NCI-H748 (cell line): ENCODE measurements around the gene CAMSAP1.
A peak's percentile ranks its signal among the peaks of the same experiment; 100 is the strongest.

Experiments
- DNase-seq: peaks from one replicate; lab custom pipeline; 2025; ENCODE audit not compliant: unreplicated experiment; lab: John Stamatoyannopoulos, UW

The CAMSAP1 gene

GRCh38 chr9:135815413-135815812 lies 91.9 kb downstream of the CAMSAP1 start:
- DNase-seq = no peak

- no peak for DNase-seq
Observed at GRCh38 chr9:135814421-135815095, 92.8 kb downstream of the CAMSAP1 start.

- no peak for DNase-seq
Observed at GRCh38 chr9:135813671-135814290, 93.6 kb downstream of the CAMSAP1 start.

DNA sequence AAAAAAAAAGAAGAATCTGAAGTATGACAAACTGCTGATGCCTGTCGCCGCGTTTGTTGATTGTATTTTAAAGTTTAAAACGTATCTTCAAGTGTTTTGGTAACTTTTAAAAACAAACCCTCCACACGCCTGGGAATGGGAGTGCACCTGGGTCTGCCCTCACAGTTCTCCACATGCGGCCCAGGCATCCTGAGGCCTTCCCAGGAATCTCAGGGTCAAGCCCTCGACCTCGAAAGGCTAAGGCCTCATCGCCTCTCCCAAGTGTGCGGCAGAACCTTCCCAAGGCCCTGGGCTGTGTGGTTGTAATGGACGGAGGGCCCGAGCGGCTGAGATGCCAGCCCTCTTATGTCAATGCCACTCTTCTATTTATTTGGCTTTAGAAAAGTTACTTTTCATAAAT lies 94.4 kb downstream of the CAMSAP1 start:
- no peak for DNase-seq

- DNase-seq = peak; percentile 19
Observed at GRCh38 chr9:135811801-135812200, 95.5 kb downstream of the CAMSAP1 start.

DNA sequence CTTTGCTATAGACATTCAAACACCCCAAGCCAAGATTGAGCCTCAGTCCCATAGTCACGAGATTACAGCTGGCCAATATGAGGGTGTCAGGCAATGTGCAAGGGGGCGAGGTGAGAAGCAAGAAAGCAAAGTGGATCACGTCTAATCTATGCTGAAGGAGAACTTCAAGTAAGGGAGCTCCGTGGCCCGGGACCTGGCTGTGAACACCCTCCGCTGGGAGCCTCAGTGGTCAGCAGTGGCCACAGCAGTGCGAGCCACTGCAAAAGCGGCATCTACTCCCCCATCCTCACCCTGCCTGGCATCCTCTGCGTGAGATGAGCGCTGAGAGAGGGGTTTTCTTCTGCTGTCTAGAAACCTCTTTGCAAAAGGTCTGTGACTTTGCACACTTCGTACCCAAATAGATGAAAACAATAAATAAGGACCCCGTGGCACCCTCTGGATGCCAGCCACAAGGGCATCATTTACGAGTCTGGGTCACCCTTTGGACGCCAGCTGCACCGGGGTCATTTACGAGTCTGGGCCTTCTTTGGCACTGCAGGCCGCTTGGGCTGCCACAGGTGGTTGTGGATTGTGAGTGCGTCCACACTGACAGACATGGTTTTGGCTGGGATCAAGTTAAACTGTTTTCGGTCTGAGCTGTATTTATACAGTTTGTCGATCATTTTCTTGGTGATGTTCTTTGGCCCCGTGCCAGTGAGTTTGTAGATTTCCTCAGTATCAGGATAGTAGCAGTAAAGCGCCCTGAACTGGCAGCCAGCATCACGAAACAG lies 96.4 kb downstream of the CAMSAP1 start:
- no peak for DNase-seq

DNA sequence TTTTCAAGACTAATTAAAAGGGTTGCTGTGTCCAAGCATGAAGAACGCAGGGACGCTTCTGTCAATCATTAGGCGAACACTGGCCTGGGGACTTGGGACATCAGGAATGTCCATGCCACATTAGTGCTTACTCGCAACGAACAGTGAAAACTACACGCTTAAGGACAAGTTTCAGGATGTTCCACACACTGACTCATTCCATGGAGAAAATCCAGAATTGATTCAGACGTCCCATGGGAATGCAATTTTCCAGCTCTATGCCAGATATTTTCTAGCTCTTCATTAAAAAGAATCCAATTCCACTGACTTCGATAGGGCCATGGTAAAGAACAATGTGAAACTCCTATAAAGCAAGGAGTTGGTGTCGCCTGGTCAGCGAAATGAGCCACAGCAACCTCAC lies 98.2 kb downstream of the CAMSAP1 start:
- no peak for DNase-seq

GRCh38 chr9:135805422-135806022 lies 101.8 kb downstream of the CAMSAP1 start:
- no peak for DNase-seq

GRCh38 chr9:135804581-135805421 lies 102.5 kb downstream of the CAMSAP1 start:
- DNase-seq = no peak

- DNase-seq = no peak
Observed at GRCh38 chr9:135803441-135803840, 103.9 kb downstream of the CAMSAP1 start.

GRCh38 chr9:135802876-135803419 lies 104.4 kb downstream of the CAMSAP1 start:
- DNase-seq = no peak

GRCh38 chr9:135801070-135801469 lies 106.3 kb downstream of the CAMSAP1 start:
- DNase-seq = no peak

GRCh38 chr9:135799261-135799660 lies 108.1 kb downstream of the CAMSAP1 start:
- no peak for DNase-seq

DNA sequence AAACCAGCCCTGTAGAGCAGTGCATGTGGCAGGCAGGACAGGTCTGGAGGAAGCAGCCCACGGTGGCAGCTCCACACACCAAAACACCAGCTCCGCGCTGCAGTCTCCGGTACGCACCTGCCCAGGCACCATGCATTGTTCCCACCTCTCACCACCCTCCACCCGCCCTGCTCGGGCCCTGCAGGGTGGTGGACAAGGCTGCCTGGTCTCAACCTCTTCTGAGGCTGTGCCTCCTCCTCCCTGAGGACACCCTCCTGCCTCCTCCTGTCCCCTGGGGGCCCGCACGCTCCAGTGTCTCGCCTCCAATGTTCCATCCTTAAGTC lies 109.1 kb downstream of the CAMSAP1 start:
- no peak for DNase-seq

GRCh38 chr9:135797507-135798262 lies 109.7 kb downstream of the CAMSAP1 start:
- DNase-seq = peak; percentile 45

DNA sequence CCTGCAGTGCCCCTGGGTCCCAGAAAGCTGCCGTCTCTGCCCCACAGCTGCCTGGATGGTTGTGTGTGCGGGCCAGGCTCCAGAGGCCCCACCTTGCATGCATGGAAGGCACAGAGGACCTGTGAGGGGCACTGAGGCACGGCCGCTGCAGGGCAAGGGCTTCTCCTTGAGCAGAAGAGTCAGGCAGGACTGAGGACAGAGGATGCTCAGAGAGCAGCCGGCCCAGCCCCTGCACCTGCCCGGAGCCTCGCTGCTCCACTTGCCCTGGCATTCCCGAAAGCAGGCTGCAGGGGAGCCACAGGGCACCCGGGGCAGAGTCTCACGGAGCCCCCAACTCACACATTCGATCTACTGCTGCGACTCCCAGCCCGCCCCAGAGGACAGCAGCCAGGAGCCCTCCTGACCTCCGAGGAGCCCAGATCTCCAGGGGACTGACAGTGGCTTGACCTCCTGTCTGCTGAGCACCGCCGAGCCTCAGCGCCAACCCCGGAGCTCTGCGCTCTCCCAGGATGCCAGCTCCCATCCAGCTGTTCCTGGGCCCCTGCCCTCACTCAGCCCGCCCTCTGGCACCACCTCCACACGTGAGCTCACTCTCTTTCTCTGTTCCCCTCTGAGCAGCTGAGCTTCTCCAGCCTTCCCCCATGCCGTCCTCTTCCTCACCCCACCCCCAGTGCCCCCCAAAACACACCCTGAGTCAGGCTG lies 110.4 kb downstream of the CAMSAP1 start:
- no peak for DNase-seq

DNA sequence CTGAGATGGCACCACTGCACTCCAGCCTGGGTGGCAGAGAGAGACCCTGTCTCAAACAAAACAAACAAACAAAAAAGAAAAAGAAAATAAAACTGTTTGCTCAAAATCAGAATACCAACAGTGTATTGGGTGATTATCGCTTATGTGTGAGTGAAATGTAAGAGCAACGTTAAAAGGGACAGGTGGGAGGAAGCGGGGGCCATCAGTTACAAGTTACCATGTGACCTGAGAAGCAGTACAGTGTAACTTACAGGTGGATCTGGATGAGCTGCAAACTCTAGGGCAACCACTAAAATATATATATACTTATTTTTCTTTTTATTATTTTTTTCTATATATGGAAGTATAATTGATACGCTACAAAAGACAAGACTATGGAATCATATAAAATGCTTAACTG lies 112.0 kb downstream of the CAMSAP1 start:
- no peak for DNase-seq

- no peak for DNase-seq
Observed at GRCh38 chr9:135794361-135794885, 112.9 kb downstream of the CAMSAP1 start.

DNA sequence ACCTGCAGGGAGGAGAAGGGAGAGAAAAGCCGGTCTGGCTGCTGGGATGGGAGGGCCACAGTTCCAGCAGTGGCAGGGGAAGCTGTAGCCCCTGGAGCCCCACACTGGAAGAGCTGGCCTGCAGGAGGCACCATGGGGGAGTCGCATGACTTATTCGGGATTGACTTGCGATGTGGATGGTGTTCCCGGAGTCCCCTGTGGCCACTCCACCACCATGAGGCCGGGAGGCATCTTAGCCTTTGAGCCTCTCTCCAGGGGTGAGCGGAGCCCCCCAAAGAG lies 113.3 kb downstream of the CAMSAP1 start:
- no peak for DNase-seq
